Measurements from ENCODE around the gene ZNF146.

DNA sequence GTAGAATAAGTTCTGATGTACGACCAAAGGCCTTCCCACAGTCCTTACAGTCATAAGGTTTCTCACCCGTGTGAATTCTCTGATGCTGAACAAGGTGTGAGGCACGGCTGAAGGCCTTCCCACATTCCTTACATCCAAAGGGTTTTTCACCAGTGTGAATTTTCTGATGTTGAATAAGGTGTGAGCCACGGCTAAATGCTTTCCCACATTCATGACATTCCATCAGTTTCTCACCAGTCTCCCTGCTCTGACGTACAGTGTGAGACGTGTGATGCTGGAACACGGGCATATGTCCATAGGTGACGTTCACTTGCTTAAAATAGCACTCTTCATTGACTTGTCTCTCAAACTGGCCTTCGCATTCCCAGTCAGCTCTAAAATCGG, 31.7 kb upstream of the ZNF146 start:
- TF ChIP-seq, protein P1, sequence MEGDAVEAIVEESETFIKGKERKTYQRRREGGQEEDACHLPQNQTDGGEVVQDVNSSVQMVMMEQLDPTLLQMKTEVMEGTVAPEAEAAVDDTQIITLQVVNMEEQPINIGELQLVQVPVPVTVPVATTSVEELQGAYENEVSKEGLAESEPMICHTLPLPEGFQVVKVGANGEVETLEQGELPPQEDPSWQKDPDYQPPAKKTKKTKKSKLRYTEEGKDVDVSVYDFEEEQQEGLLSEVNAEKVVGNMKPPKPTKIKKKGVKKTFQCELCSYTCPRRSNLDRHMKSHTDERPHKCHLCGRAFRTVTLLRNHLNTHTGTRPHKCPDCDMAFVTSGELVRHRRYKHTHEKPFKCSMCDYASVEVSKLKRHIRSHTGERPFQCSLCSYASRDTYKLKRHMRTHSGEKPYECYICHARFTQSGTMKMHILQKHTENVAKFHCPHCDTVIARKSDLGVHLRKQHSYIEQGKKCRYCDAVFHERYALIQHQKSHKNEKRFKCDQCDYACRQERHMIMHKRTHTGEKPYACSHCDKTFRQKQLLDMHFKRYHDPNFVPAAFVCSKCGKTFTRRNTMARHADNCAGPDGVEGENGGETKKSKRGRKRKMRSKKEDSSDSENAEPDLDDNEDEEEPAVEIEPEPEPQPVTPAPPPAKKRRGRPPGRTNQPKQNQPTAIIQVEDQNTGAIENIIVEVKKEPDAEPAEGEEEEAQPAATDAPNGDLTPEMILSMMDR (IDR thresholded peaks at IDR 0.05; ENCODE audit: low read depth, low read length), result no peak
- no peak for TF ChIP-seq EZH2phosphoT487 (IDR thresholded peaks at IDR 0.05; ENCODE audit: low read depth)

Measured in OCI-LY3 (cell line).